ENCODE data around the gene LRRC4C.

- TF ChIP-seq CTCF (IDR thresholded peaks at IDR 0.05; ENCODE audit: extremely low read depth in 1 of 2, insufficient read depth in 1 of 2, low read depth in 1 of 2, low read length in 2 of 2) (no peak), POLR2A (IDR thresholded peaks at IDR 0.05; ENCODE audit: low read depth, low read length) (no peak), POLR2AphosphoS5 (IDR thresholded peaks at IDR 0.05; ENCODE audit: insufficient read depth, low read depth, low read length) (no peak), MYC (IDR thresholded peaks at IDR 0.05; ENCODE audit: low read depth, low read length) (no peak), EZH2 (IDR thresholded peaks at IDR 0.05; ENCODE audit: borderline replicate concordance, low read depth, low read length, severe bottlenecking) (no peak)
These were observed 460.5 kb downstream of the LRRC4C start for GRCh38 chr11:40998920-40999319.

Measured in endothelial cell of umbilical vein (primary cell).